ENCODE results near the gene UBE2G2.

The UBE2G2 gene

DNA sequence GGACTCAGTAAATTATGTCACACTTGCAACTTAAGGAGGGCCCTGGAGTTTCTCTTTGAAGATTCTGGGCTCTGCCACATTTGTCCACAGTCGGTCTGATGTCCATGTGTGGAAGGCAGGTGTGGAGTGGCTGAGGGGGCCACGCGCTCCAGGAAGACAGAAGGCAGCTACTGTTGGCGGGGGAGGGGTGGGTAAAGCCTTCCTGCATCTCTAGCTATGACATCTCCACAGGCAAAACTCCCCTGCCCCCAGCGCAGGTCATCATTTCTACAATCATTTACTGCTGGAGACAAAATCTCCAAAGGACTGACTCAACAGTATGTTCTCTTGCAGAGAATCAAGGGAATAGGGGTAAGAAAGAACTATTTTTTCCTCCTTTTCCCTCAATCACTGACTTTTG lies 78.9 kb downstream of the UBE2G2 start:
- no peaks in the 10 kb centered on the region for H3K9me3 ChIP-seq (ENCODE audit: control insufficient read depth in 2 of 2, low read length in 2 of 2)
- H3K27me3 ChIP-seq (ENCODE audit: control insufficient read depth in 2 of 2, insufficient read depth in 2 of 2, low read length in 2 of 2) = peaks cover 22 to 26% of the 10 kb centered on the region in 2 donors
- no peak overlapping the region for H3K9ac ChIP-seq (ENCODE audit: low read depth in 1 of 2, low read length in 2 of 2)
- no peak overlapping the region for H3K4me3 ChIP-seq (ENCODE audit: low read length in 2 of 2)
- H3K4me1 ChIP-seq (ENCODE audit: control insufficient read depth in 2 of 2, insufficient read depth in 2 of 2, low read length in 2 of 2) = no peaks in the 10 kb centered on the region
- no peaks in the 10 kb centered on the region for H3K36me3 ChIP-seq (ENCODE audit: control insufficient read depth in 2 of 2, insufficient read depth in 2 of 2, low read length in 2 of 2)
- no peak overlapping the region for H3K27ac ChIP-seq (ENCODE audit: low read depth in 2 of 2, low read length in 2 of 2)

DNA sequence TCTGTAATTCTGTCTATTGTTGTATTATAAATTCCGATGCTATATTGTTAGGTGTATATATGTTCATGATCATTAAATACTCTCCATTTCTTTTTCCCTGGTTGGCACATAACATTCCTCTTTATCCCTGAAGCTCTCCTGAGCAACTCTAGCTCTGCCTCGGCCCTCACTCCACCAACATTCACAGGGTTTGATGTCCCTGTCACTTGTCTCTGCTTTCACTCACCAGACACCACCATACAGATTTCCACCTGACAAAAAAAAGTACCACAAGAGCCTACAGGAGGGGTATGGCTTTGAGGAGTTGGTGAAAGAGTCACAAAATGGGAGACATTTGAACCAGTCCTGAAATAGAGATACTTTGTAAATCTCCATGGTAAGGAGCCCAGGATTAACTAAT lies 81.5 kb downstream of the UBE2G2 start:
- H3K27ac ChIP-seq (ENCODE audit: low read depth in 2 of 2, low read length in 2 of 2) = no peak overlapping the region
- no peak overlapping the region for H3K4me3 ChIP-seq (ENCODE audit: low read length in 2 of 2)
- no peaks in the 10 kb centered on the region for H3K9me3 ChIP-seq (ENCODE audit: control insufficient read depth in 2 of 2, low read length in 2 of 2)
- peaks cover 22 to 23% of the 10 kb centered on the region in 2 donors for H3K27me3 ChIP-seq (ENCODE audit: control insufficient read depth in 2 of 2, insufficient read depth in 2 of 2, low read length in 2 of 2)
- no peak overlapping the region for H3K9ac ChIP-seq (ENCODE audit: low read depth in 1 of 2, low read length in 2 of 2)
- H3K36me3 ChIP-seq (ENCODE audit: control insufficient read depth in 2 of 2, insufficient read depth in 2 of 2, low read length in 2 of 2) = no peaks in the 10 kb centered on the region
- no peaks in the 10 kb centered on the region for H3K4me1 ChIP-seq (ENCODE audit: control insufficient read depth in 2 of 2, insufficient read depth in 2 of 2, low read length in 2 of 2)

Data from mucosa of rectum (tissue), 2 donors.